OCI-M2 (cell line): ENCODE results near the gene TRPM5.
"Not testable (repeated sequence)": the region's sequence is repeated elsewhere in the genome, so short reads cannot be mapped to it uniquely, and the experiment has no call there.

Source experiments
- DNase-seq: peaks from one replicate; lab custom pipeline; 2025; ENCODE audit not compliant: unreplicated experiment; lab: John Stamatoyannopoulos, UW

TRPM5 gene

GRCh38 chr11:2443881-2444820 lies at the start of gene TRPM5:
Gene TRPM5, minus strand, starts transcription at chr11:2444514. Its CDS starts 21,478 bp downstream, at chr11:2423036.
- DNase-seq = no peak

- DNase-seq = no peak
These were observed 44.8 kb upstream of the TRPM5 start for GRCh38 chr11:2489083-2489482.

- DNase-seq = no peak
These were observed 43.7 kb upstream of the TRPM5 start for GRCh38 chr11:2488004-2488403.

- DNase-seq = no peak
These were observed 40.3 kb upstream of the TRPM5 start for GRCh38 chr11:2484576-2485125.

GRCh38 chr11:2483426-2483825 lies 39.1 kb upstream of the TRPM5 start:
- no peak for DNase-seq

- DNase-seq = no peak
These were observed 38.4 kb upstream of the TRPM5 start for GRCh38 chr11:2482745-2483144.

- DNase-seq = no peak
These were observed 37.9 kb upstream of the TRPM5 start for GRCh38 chr11:2482204-2482603.

GRCh38 chr11:2481253-2481652 lies 36.9 kb upstream of the TRPM5 start:
- DNase-seq = no peak

- DNase-seq = no peak
These were observed 36.5 kb upstream of the TRPM5 start for GRCh38 chr11:2480874-2481220.

- not testable (repeated sequence) for DNase-seq
These were observed 36.0 kb upstream of the TRPM5 start for GRCh38 chr11:2480067-2480873.

GRCh38 chr11:2477936-2478335 lies 33.6 kb upstream of the TRPM5 start:
- DNase-seq = no peak

GRCh38 chr11:2477254-2477653 lies 32.9 kb upstream of the TRPM5 start:
- no peak for DNase-seq

- no peak for DNase-seq
These were observed 31.0 kb upstream of the TRPM5 start for GRCh38 chr11:2475136-2475918.

GRCh38 chr11:2474059-2474901 lies 30.0 kb upstream of the TRPM5 start:
- no peak for DNase-seq

- DNase-seq = no peak
These were observed 29.2 kb upstream of the TRPM5 start for GRCh38 chr11:2473361-2474058.

GRCh38 chr11:2472428-2473186 lies 28.3 kb upstream of the TRPM5 start:
- DNase-seq = no peak

GRCh38 chr11:2471804-2472096 lies 27.4 kb upstream of the TRPM5 start:
- no peak for DNase-seq

GRCh38 chr11:2471048-2471803 lies 26.9 kb upstream of the TRPM5 start:
- DNase-seq = no peak
